Muscle of arm (tissue), 12 donors: ENCODE measurements around the gene EPB41L5. TPM values are rescaled to one million over a fixed set of nuclear protein-coding genes. Genes with fewer than 3 reads are reported as not detected.
"Not testable (repeated sequence)": the region's sequence is repeated elsewhere in the genome, so short reads cannot be mapped to it uniquely, and the experiment has no call there.

Experiments
- DNase-seq: peaks from one replicate; pipeline ENCODE4 v3.0.0-alpha.2; 2013
- polyA plus RNA-seq, 12 donors: library from polyadenylated mRNA; unstranded; fragments of 120-200 nt; gene quantifications; one replicate each; pipeline ENCODE4 v1.2.1, GENCODE V29; 2013; ENCODE audit not compliant: insufficient read length in 12 of 12

EPB41L5 gene
- polyA plus RNA-seq, 12 donors = 11.2 to 20.3 (median 15.7) TPM; not detected in 1

- not testable (repeated sequence) for DNase-seq
These were observed 187.1 kb downstream of the EPB41L5 start for GRCh38 chr2:120199817-120200459.

DNA sequence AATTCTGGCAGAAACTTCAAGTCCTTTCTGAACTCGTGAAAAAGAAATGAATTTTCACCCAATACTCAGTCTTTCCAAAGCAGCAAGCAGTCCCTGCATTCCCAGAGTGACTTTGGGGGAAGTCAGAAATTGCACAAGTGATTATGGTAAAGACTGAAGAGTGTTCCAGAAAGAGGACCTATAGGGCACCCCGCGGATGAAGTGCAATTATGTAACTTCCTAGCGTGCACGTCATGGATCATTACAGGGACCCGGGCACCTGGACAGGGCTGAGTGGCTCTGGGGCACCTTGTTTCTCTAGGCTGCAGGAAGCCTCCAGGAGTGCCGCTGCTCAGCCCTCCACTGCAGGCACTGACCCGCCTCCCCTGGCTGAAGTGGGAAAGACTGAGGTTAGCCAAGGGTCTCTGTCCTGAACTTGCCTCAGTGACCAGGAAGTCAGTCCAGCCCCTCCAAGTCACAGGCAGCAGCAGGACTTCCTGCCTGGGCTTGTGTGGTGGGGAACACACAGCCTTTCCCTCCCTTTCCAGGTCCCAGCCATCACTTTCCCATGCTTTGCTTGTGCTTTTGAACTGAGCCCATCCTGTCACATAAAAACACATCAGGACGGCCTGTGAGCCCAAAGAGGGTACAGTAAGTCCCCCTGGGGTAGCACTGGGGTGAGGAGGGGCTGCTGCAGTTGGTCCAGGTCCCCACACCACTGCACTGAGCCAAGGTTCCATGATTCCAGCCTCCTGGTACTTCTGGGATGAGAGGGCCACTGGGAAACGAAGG lies 190.6 kb downstream of the EPB41L5 start:
- peak; percentile 63 for DNase-seq

- DNase-seq = no peak
These were observed 191.1 kb downstream of the EPB41L5 start for GRCh38 chr2:120204022-120204405.

- no peak for DNase-seq
These were observed 191.5 kb downstream of the EPB41L5 start for GRCh38 chr2:120204417-120204816.

DNA sequence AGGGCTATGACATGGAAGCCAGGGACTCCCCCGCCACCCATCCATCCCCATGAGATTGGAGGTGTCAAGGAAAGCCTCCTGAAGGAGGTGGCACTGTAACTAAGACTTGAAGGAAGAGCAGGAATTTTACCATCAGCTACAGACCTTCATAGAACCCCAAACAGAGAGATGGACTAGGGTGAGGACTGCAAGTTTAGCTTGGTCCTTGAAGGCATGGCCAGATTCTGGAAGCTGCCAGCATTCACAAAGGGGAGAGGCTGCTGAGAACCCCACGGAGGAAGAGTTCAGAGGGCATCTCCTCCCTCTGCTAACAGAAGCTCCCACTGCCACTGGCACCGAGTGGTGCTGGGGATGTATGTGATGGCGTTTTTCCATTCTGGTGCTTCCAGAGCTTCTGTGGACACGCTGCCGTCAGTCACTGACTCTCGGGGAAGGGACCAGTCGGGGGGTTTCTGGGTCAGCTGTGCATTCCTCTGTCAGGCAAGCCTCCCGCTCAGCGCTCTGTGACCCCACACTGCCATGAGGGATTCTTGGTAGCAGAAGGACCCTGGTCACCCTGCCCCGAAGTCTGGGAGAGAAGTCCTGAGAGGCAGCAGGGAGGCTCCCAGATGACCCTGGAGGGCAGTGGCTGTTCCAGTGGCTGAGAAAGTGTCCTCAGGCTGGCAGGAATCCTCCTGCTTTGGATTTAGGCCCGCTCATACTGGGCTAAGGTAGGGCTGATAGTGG lies 192.2 kb downstream of the EPB41L5 start:
- DNase-seq = no peak

DNA sequence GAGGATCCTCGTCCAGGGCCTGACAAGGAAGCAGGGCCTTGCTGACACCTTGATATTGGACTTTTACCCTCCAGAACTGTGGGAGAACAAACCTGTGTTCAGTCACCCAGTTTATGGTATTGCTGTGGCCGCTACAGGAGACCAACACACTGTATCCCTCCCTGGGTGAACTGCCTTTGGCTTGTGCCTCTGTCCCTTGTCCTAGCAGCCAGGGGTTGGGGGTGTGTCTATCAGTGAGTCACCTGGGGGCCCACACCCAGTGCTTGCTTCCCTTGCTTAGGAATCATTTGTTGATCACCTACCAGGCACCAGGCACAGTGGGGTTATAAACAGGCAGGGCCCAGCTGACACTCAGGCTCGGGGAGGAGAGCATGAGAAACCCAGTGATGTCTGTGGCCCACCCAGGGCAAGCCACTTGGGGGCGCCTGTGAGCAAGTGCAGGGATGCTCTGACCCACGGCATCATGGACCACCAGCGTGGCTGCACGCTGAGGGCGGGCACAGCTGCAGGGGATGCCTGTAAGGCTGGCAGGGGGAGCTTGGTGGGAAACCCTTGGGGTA lies 193.2 kb downstream of the EPB41L5 start:
- no peak for DNase-seq

GRCh38 chr2:120208381-120209353 lies 195.8 kb downstream of the EPB41L5 start:
- no peak for DNase-seq

- no peak for DNase-seq
These were observed 196.8 kb downstream of the EPB41L5 start for GRCh38 chr2:120209427-120210269.

- no peak for DNase-seq
These were observed 197.4 kb downstream of the EPB41L5 start for GRCh38 chr2:120210270-120210693.

DNA sequence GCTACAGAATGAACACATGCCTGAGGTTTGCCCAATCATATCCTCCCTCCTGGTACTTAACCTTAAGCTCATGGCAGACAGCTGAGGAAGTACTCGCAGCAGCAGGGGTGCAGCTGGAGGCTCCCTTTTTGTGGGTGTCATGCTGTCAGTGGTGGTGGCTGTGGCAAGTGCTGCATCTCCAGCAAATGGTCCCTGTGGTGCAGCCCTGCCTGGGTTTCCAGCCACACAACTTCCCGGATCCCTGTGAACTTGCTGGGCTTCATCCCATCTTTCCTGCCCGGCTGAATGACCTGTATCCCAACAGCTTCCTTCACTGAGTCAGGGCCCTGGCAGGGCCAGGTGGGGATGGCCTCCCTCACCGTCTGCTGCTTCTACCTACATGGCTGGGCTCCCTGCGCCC lies 205.3 kb downstream of the EPB41L5 start:
- DNase-seq = no peak

DNA sequence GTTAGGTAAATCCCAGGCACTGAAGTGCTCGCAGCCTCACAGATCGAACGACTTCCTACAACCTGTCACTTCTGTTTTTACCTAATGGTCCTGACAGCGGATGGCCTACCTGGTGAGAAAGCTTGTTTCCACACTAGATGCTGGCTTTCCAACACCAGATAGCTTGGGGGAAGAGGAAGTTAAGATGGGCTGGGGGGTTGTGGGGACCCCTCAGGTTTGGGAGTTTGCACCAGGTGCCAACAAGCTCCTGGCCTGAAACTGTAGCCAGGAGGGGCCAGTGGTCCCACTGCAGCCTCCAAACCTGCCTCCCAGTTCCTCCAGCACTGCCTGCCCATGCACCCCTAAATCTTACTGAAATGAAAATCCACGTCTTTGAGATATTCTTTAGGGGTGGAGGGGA lies 206.4 kb downstream of the EPB41L5 start:
- DNase-seq = no peak

GRCh38 chr2:120219766-120220165 lies 206.9 kb downstream of the EPB41L5 start:
- DNase-seq = no peak

DNA sequence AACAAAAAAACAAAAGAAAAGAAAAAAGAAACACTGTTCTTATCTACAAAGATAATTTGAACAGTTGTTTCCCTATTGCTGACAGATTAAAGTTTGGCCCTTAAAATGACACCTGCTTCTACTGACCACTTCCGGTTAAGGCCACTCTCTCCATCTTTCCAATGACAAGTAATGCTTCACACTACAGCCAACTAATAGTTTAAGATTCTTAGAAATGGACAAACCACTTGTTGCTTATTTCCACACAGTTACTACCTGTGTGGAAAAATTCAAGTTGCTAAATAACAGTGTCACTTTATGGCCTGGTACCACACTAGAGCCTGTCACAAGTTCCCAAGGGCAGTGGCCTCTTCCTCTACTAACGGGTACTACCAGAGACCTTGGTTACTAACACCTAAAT lies 207.9 kb downstream of the EPB41L5 start:
- DNase-seq = no peak

DNA sequence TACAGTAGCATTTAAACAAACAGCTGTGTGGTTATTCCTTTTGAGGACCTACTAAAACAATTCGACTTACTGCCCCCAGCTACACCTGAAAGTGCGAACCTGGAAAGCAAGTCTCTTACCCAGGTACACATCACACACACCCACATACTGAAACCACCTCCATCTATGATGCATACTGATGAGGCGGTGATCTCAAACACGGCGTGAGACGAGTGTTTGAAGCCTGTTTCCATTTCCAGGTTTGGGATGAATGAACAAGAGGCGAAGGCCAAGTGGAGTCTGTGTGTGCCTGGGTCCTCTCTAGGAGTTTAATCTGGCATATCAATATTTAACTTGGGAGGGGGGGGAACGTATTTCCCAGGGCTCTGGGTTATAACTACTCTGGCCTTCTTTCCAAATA lies 208.7 kb downstream of the EPB41L5 start:
- DNase-seq = no peak

GRCh38 chr2:120222186-120223033 lies 209.5 kb downstream of the EPB41L5 start:
- DNase-seq = no peak

GRCh38 chr2:120223034-120223912 lies 210.4 kb downstream of the EPB41L5 start, which contains the start of gene TMEM185B:
TMEM185B (minus strand) TSS chr2:120223400; CDS start chr2:120222976, 424 bp downstream.
- peak; percentile 82 for DNase-seq

DNA sequence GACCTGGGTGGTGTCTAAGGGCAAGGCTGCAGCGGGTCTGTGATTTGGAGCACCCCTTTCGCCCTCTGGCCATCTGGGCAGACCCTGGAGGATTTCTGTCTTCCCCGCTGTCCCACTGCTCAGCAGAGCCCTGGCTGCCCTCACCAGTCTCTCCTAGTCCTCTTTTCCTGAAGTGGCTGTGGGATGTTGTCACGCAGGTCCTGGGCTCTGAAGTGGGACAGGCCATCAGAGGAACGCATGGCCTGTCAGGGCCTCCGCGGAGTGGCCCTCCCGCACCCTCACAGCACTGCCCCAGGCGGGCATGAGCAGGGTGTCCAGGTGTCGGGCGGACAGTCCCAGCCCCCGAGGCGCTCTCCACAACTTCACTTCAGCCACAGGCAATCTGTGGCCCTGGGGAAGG lies 211.4 kb downstream of the EPB41L5 start:
- no peak for DNase-seq
